ENCODE measurements around the gene PRC1.
"Not testable (repeated sequence)": the region's sequence is repeated elsewhere in the genome, so short reads cannot be mapped to it uniquely, and the experiment has no call there.

The PRC1 gene

GRCh38 chr15:90994417-90995311 is at the start of gene PRC1:
Gene PRC1 (minus strand): TSS chr15:90994535. CDS start chr15:90994417, 118 bp downstream.
- in situ Hi-C loops (cut with MboI; ENCODE audit: low sequenced_read_pairs) = no loop called here

GRCh38 chr15:91043202-91043874 is 49.0 kb upstream of the PRC1 start:
- in situ Hi-C loops (cut with MboI; ENCODE audit: low sequenced_read_pairs) = no loop called here

- in situ Hi-C loops (cut with MboI; ENCODE audit: low sequenced_read_pairs) = no loop called here
These were observed 46.5 kb upstream of the PRC1 start for GRCh38 chr15:91040856-91041255.

GRCh38 chr15:91039996-91040395 is 45.7 kb upstream of the PRC1 start:
- in situ Hi-C loops (cut with MboI; ENCODE audit: low sequenced_read_pairs) = no loop called here

- in situ Hi-C loops (cut with MboI; ENCODE audit: low sequenced_read_pairs) = no loop called here
These were observed 38.8 kb upstream of the PRC1 start for GRCh38 chr15:91032919-91033803.

- in situ Hi-C loops (cut with MboI; ENCODE audit: low sequenced_read_pairs) = no loop called here
These were observed 37.5 kb upstream of the PRC1 start for GRCh38 chr15:91031796-91032195.

- in situ Hi-C loops (cut with MboI; ENCODE audit: low sequenced_read_pairs) = no loop called here
These were observed 33.3 kb upstream of the PRC1 start for GRCh38 chr15:91027677-91028076.

- in situ Hi-C loops (cut with MboI; ENCODE audit: low sequenced_read_pairs) = no loop called here
These were observed 29.4 kb upstream of the PRC1 start for GRCh38 chr15:91023720-91024119.

GRCh38 chr15:91022832-91023129 is 28.4 kb upstream of the PRC1 start:
- in situ Hi-C loops (cut with MboI; ENCODE audit: low sequenced_read_pairs) = no loop called here

- in situ Hi-C loops (cut with MboI; ENCODE audit: low sequenced_read_pairs) = no loop called here
These were observed 27.9 kb upstream of the PRC1 start, which contains the start of gene VPS33B for GRCh38 chr15:91022075-91022831. Gene VPS33B (minus strand): TSS chr15:91022594. CDS start chr15:91022249, 345 bp downstream.

GRCh38 chr15:91021516-91022074 is 27.3 kb upstream of the PRC1 start:
- in situ Hi-C loops (cut with MboI; ENCODE audit: low sequenced_read_pairs) = no loop called here

GRCh38 chr15:91018158-91018557 is 23.8 kb upstream of the PRC1 start:
- in situ Hi-C loops (cut with MboI; ENCODE audit: low sequenced_read_pairs) = no loop called here

GRCh38 chr15:91017716-91018115 is 23.4 kb upstream of the PRC1 start:
- in situ Hi-C loops (cut with MboI; ENCODE audit: low sequenced_read_pairs) = no loop called here

- in situ Hi-C loops (cut with MboI; ENCODE audit: low sequenced_read_pairs) = not testable (repeated sequence)
These were observed 19.4 kb upstream of the PRC1 start for GRCh38 chr15:91013701-91014100.

- in situ Hi-C loops (cut with MboI; ENCODE audit: low sequenced_read_pairs) = no loop called here
These were observed 12.9 kb upstream of the PRC1 start for GRCh38 chr15:91007266-91007665.

- in situ Hi-C loops (cut with MboI; ENCODE audit: low sequenced_read_pairs) = no loop called here
These were observed 6.9 kb upstream of the PRC1 start for GRCh38 chr15:91001209-91001608.

- in situ Hi-C loops (cut with MboI; ENCODE audit: low sequenced_read_pairs) = no loop called here
These were observed 4.4 kb upstream of the PRC1 start for GRCh38 chr15:90998737-90999136.

GRCh38 chr15:90994059-90994416 is 297 bp downstream of the PRC1 start:
- in situ Hi-C loops (cut with MboI; ENCODE audit: low sequenced_read_pairs) = no loop called here

- in situ Hi-C loops (cut with MboI; ENCODE audit: low sequenced_read_pairs) = no loop called here
These were observed 2.6 kb downstream of the PRC1 start for GRCh38 chr15:90991587-90992285.

- in situ Hi-C loops (cut with MboI; ENCODE audit: low sequenced_read_pairs) = no loop called here
These were observed 3.9 kb downstream of the PRC1 start for GRCh38 chr15:90990446-90990845.
